ENCODE data around the gene RAPGEF1.

The RAPGEF1 gene

DNA sequence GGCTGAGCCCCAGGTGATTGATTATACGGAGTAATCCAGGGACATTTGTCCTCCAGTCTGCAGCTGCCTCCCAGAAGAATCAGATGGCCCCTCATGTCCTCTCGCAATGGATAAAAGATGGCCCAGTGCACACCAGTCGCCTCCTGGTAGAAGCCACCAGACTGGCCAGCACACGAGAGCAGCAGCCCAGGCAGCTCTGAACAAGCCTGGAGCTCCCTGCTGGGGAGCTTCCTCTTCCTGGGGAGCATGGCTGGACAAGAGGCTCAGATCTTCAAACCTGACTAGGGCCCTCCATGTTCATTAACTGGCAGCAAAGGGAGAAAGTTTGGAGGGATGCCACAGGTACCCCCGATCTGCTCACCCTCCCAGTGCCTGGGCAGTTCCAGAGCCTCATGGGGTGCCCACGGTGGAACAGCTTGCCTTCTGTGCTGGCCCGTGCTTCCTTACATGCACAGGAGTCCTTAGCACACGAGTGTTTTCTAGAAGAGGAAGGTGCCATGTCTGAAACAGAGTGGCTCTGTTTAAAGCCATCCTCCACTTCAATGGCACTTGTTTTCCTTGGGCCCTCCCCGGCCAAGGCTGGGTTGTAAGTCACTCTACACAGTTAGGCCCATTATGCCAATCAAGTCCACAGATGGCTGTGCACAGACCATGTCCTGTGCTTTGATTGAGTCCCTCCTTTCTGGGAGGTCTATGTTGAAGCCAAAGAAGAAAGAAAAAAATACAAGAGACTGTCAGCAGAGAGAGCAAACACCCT lies 118.9 kb downstream of the RAPGEF1 start:
- TF ChIP-seq SUZ12 (IDR thresholded peaks at IDR 0.05; ENCODE audit: extremely low read depth, insufficient read depth, insufficient read length) (no peak), YY1 (IDR thresholded peaks at IDR 0.05; ENCODE audit: insufficient read depth, insufficient read length) (no peak), ZNF274 (IDR thresholded peaks at IDR 0.05; ENCODE audit: low read depth, low read length) (no peak)
- no peak for DNase-seq (ENCODE audit: low read depth, low spot score)
- Histone ChIP-seq H3K27me3 (ENCODE audit: insufficient read depth, insufficient read length) (no peaks in the 10 kb centered on the region), H3K4me1 (ENCODE audit: insufficient read depth, insufficient read length) (peaks cover 6% of the 10 kb centered on the region), H3K9ac (ENCODE audit: insufficient read length, low read depth) (no peak overlapping the region), H3K4me3 (ENCODE audit: insufficient read length, low read depth) (no peak overlapping the region), H3K36me3 (ENCODE audit: insufficient read depth, insufficient read length, low read length) (peaks cover 93% of the 10 kb centered on the region), H3K9me3 (ENCODE audit: insufficient read depth, low read length) (no peaks in the 10 kb centered on the region)

DNA sequence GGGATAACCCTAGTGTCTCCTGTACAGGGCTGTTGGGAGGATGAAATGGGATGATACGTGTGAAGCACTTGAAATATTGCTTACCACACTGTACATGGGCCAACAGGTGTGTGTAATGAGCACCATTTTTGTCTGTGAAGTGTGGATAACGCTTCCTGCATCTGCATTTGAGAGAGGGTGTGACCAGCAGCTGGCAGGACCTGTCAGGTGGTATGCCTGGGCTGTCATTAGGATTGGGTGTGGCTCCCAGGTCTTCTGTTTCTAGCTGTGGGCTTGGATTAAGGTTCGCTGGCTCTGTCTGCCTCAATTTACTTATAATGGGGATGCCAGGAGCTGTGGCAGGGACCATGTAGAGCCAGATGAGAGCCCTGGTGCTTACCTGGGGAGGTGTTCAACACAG lies 120.2 kb downstream of the RAPGEF1 start:
- DNase-seq (ENCODE audit: low read depth, low spot score) = no peak
- Histone ChIP-seq H3K36me3 (ENCODE audit: insufficient read depth, insufficient read length, low read length) (peaks cover 90% of the 10 kb centered on the region), H3K9ac (ENCODE audit: insufficient read length, low read depth) (no peak overlapping the region), H3K9me3 (ENCODE audit: insufficient read depth, low read length) (no peaks in the 10 kb centered on the region), H3K4me3 (ENCODE audit: insufficient read length, low read depth) (no peak overlapping the region), H3K4me1 (ENCODE audit: insufficient read depth, insufficient read length) (peaks cover 6% of the 10 kb centered on the region), H3K27me3 (ENCODE audit: insufficient read depth, insufficient read length) (no peaks in the 10 kb centered on the region)
- no peak for TF ChIP-seq SUZ12 (IDR thresholded peaks at IDR 0.05; ENCODE audit: extremely low read depth, insufficient read depth, insufficient read length)
- TF ChIP-seq ZNF274 (IDR thresholded peaks at IDR 0.05; ENCODE audit: low read depth, low read length) = no peak
- TF ChIP-seq YY1 (IDR thresholded peaks at IDR 0.05; ENCODE audit: insufficient read depth, insufficient read length) = no peak

DNA sequence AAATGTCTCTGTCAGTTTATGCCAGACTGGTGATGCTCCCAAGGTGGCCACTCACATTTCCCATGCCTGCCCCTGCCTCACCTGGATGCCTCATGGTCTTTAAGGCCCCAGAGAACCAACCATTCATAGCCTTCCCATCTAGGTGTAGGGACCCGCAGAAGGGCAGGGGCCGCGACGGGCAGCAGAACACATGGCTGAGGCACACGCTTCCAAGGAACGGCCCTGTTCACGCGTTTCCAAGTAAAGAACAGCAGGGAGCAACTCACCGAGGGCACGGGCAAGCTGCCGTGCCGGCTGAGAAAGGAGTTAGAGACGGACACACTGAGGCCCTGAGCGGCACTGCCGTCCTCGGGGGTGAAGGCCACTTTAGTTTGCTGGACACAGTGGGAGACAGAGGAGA lies 121.1 kb downstream of the RAPGEF1 start:
- no peak for DNase-seq (ENCODE audit: low read depth, low spot score)
- Histone ChIP-seq H3K4me3 (ENCODE audit: insufficient read length, low read depth) (no peak overlapping the region), H3K36me3 (ENCODE audit: insufficient read depth, insufficient read length, low read length) (peaks cover 88% of the 10 kb centered on the region), H3K9ac (ENCODE audit: insufficient read length, low read depth) (no peak overlapping the region), H3K9me3 (ENCODE audit: insufficient read depth, low read length) (no peaks in the 10 kb centered on the region), H3K4me1 (ENCODE audit: insufficient read depth, insufficient read length) (peaks cover 6% of the 10 kb centered on the region), H3K27me3 (ENCODE audit: insufficient read depth, insufficient read length) (no peaks in the 10 kb centered on the region)
- no peak for TF ChIP-seq SUZ12 (IDR thresholded peaks at IDR 0.05; ENCODE audit: extremely low read depth, insufficient read depth, insufficient read length)
- no peak for TF ChIP-seq ZNF274 (IDR thresholded peaks at IDR 0.05; ENCODE audit: low read depth, low read length)
- TF ChIP-seq YY1 (IDR thresholded peaks at IDR 0.05; ENCODE audit: insufficient read depth, insufficient read length) = no peak

DNA sequence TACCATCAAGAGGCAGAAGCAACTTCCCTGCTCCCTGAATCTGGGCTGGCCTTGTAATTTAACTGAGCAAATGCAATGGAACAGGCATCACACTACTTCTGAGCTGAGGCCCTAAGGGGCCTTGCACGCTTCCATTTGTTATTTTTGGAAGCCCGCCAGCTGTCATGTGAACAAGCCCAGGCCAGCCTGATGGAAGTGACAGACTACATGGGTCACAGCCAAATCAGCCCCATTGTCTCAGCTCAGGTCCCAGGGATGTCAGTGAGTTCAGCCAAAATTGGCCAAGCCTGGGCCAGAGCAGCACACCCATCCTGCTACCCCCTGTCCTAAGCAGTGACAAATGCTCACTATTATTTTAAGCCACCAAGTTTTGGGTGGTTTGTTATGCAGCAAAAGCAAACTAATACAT lies 121.8 kb downstream of the RAPGEF1 start:
- no peaks in the 10 kb centered on the region for H3K27me3 ChIP-seq (ENCODE audit: insufficient read depth, insufficient read length)
- no peak overlapping the region for H3K4me3 ChIP-seq (ENCODE audit: insufficient read length, low read depth)
- peaks cover 88% of the 10 kb centered on the region for H3K36me3 ChIP-seq (ENCODE audit: insufficient read depth, insufficient read length, low read length)
- no peak overlapping the region for H3K9ac ChIP-seq (ENCODE audit: insufficient read length, low read depth)
- DNase-seq (ENCODE audit: low read depth, low spot score) = no peak
- no peak for TF ChIP-seq YY1 (IDR thresholded peaks at IDR 0.05; ENCODE audit: insufficient read depth, insufficient read length)
- TF ChIP-seq SUZ12 (IDR thresholded peaks at IDR 0.05; ENCODE audit: extremely low read depth, insufficient read depth, insufficient read length) = no peak
- peaks cover 9% of the 10 kb centered on the region for H3K4me1 ChIP-seq (ENCODE audit: insufficient read depth, insufficient read length)
- no peaks in the 10 kb centered on the region for H3K9me3 ChIP-seq (ENCODE audit: insufficient read depth, low read length)

DNA sequence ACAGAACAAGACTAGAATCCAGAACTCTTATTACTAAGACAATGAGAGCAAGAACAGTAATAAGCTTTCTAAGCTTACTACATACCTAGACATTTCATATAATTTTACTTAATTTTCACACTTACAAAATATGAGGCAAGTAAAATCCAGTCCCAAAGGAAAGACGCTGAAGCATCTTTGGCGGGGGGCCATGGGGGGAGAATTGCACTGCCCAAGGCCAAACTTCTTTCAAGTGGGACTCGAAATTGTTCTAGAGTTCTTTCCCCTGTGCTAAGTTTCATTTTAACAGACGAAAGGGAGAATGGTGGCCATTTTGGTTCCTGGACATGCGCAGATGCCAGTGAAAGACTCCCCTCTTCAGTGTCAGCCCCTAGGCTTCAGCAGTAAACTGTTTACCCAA lies 122.3 kb downstream of the RAPGEF1 start:
- Histone ChIP-seq H3K9me3 (ENCODE audit: insufficient read depth, low read length) (no peaks in the 10 kb centered on the region), H3K4me3 (ENCODE audit: insufficient read length, low read depth) (no peak overlapping the region), H3K4me1 (ENCODE audit: insufficient read depth, insufficient read length) (peaks cover 9% of the 10 kb centered on the region), H3K9ac (ENCODE audit: insufficient read length, low read depth) (no peak overlapping the region), H3K36me3 (ENCODE audit: insufficient read depth, insufficient read length, low read length) (peaks cover 89% of the 10 kb centered on the region), H3K27me3 (ENCODE audit: insufficient read depth, insufficient read length) (no peaks in the 10 kb centered on the region)
- no peak for DNase-seq (ENCODE audit: low read depth, low spot score)
- TF ChIP-seq SUZ12 (IDR thresholded peaks at IDR 0.05; ENCODE audit: extremely low read depth, insufficient read depth, insufficient read length) (no peak), ZNF274 (IDR thresholded peaks at IDR 0.05; ENCODE audit: low read depth, low read length) (no peak), YY1 (IDR thresholded peaks at IDR 0.05; ENCODE audit: insufficient read depth, insufficient read length) (no peak)

DNA sequence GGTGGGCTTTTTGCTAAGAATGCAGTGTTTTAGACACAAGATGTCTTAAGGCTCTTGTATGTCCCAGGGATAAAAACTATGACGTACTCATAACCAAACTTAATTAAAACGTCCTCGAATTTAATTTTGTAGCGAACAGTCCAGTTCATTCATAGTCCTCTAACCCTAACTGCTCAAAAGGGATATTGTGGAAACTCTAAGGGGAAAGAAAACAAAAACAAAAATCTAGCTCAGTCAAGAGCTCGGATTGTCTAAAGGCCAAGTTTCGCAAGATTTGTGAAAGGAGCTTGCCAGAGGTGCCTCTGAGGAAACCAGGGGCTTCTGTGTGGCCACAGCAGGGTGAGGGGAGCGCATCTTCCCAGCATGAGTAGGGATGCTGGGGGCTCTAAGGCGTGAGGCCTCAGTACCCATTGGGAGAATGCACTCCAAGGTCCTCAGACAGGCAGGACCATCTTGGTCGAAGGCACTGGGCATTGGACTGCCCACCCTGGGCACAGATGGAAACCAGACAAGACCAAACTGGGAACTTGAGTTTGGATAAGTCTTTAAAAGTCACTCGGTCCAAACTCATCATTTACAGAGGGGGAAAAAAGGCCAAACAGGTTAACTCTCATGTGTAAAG lies 122.8 kb downstream of the RAPGEF1 start:
- no peak for DNase-seq (ENCODE audit: low read depth, low spot score)
- Histone ChIP-seq H3K9me3 (ENCODE audit: insufficient read depth, low read length) (no peaks in the 10 kb centered on the region), H3K4me1 (ENCODE audit: insufficient read depth, insufficient read length) (peaks cover 9% of the 10 kb centered on the region), H3K4me3 (ENCODE audit: insufficient read length, low read depth) (no peak overlapping the region), H3K36me3 (ENCODE audit: insufficient read depth, insufficient read length, low read length) (peaks cover 89% of the 10 kb centered on the region), H3K27me3 (ENCODE audit: insufficient read depth, insufficient read length) (no peaks in the 10 kb centered on the region), H3K9ac (ENCODE audit: insufficient read length, low read depth) (no peak overlapping the region)
- TF ChIP-seq SUZ12 (IDR thresholded peaks at IDR 0.05; ENCODE audit: extremely low read depth, insufficient read depth, insufficient read length) (no peak), YY1 (IDR thresholded peaks at IDR 0.05; ENCODE audit: insufficient read depth, insufficient read length) (no peak), ZNF274 (IDR thresholded peaks at IDR 0.05; ENCODE audit: low read depth, low read length) (no peak)

DNA sequence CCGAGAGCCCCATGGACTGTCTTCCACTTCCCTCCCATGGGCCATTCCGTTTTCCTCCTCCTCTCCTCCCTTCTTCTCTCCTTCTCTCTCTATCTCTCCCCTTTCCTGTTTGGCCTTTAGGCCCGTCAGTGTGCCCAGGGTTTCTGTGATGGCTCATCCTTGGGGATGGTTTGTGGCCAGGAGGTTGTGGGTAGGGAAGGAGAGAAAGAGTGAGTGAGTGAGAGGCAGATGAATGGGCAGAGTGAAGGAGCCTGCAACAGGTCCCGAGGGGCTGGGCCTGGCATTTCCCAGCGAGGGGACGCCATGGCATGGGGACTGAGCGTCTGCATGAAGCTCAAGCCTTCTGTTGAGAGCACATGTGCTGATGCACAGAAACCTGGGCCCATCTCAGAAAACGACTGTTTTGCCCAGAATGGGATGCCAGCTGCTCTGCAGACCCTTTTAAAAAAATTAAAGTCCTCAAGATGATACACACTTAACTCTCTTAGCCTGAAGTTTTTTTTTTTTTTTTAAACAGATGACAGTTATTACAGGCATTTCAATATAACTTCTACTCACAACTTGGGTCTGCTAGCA lies 125.4 kb downstream of the RAPGEF1 start:
- H3K9ac ChIP-seq (ENCODE audit: insufficient read length, low read depth) = no peak overlapping the region
- peaks cover 76% of the 10 kb centered on the region for H3K36me3 ChIP-seq (ENCODE audit: insufficient read depth, insufficient read length, low read length)
- H3K4me1 ChIP-seq (ENCODE audit: insufficient read depth, insufficient read length) = peaks cover 6% of the 10 kb centered on the region
- H3K9me3 ChIP-seq (ENCODE audit: insufficient read depth, low read length) = no peaks in the 10 kb centered on the region
- H3K4me3 ChIP-seq (ENCODE audit: insufficient read length, low read depth) = no peak overlapping the region
- TF ChIP-seq ZNF274 (IDR thresholded peaks at IDR 0.05; ENCODE audit: low read depth, low read length) (no peak), SUZ12 (IDR thresholded peaks at IDR 0.05; ENCODE audit: extremely low read depth, insufficient read depth, insufficient read length) (no peak), YY1 (IDR thresholded peaks at IDR 0.05; ENCODE audit: insufficient read depth, insufficient read length) (no peak)
- DNase-seq (ENCODE audit: low read depth, low spot score) = no peak
- H3K27me3 ChIP-seq (ENCODE audit: insufficient read depth, insufficient read length) = no peaks in the 10 kb centered on the region

Data from NT2/D1 (cell line).